NB4 (cell line): ENCODE results near the gene OBP2A.

Source experiments
- DNase-seq: peaks from one replicate; pipeline ENCODE4 v3.0.0; 2010; ENCODE audit warnings: low read depth
- H3K4me3 ChIP-seq: one replicate; pipeline ENCODE4 v1.5.1; 2011; ENCODE audit warnings: mild to moderate bottlenecking, low read depth, low read length, moderate library complexity
- MYC ChIP-seq: IDR thresholded peaks from 2 replicates; pipeline ENCODE4 v1.6.1; 2011; ENCODE audit warnings: low read depth, low read length
- POLR2A ChIP-seq: IDR thresholded peaks from 2 replicates; pipeline ENCODE4 v1.6.1; 2011; ENCODE audit warnings: mild to moderate bottlenecking; ENCODE audit not compliant: insufficient read length; ENCODE audit errors: extremely low read depth
- TF ChIP-seq, protein P1 (sequence below): IDR thresholded peaks from one replicate; pipeline ENCODE4 v1.5.1; 2012; ENCODE audit warnings: low read depth, low read length
- TF ChIP-seq, protein P2 (sequence below): IDR thresholded peaks from 2 replicates; pipeline ENCODE4 v1.6.1; 2011; ENCODE audit warnings: low read depth, low read length

OBP2A gene

DNA sequence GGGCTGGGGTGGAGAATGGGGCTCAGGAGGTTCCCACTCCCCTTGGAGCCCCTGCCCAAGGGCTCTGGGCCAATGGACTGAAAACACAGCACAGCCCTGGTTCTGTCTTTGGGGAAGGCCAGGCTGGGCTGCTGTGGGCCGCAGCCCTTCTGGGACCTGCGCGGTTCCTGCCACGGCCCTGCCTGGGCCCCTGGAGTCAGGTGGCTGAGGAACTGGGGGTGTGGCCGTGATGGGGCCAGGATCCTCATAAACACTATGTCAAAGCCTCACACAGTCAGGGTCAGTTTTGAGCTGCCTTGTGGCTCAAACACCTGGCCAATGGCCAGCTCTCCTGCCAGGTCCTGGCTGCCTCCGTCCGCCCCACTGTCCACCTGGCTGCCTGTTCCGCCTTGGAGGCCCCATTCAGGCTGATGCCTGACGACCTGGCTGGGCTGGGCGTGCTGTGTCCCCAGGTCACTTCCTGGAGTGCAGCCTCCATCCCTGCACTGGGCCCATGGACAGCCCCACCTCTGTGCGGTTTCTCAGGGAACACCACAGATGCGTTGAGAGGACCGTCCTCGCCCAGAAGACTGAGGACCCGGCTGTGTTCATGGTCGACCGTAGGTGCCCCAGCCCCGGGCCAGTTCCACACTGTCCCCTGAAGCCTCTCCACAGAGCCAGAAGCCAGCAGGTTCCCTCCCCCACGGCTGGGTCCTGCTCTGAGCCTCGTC is 43.1 kb downstream of the OBP2A start:
- no peak overlapping the region for H3K4me3 ChIP-seq
- no peak for DNase-seq
- no peak for TF ChIP-seq MYC
- TF ChIP-seq, protein P1, sequence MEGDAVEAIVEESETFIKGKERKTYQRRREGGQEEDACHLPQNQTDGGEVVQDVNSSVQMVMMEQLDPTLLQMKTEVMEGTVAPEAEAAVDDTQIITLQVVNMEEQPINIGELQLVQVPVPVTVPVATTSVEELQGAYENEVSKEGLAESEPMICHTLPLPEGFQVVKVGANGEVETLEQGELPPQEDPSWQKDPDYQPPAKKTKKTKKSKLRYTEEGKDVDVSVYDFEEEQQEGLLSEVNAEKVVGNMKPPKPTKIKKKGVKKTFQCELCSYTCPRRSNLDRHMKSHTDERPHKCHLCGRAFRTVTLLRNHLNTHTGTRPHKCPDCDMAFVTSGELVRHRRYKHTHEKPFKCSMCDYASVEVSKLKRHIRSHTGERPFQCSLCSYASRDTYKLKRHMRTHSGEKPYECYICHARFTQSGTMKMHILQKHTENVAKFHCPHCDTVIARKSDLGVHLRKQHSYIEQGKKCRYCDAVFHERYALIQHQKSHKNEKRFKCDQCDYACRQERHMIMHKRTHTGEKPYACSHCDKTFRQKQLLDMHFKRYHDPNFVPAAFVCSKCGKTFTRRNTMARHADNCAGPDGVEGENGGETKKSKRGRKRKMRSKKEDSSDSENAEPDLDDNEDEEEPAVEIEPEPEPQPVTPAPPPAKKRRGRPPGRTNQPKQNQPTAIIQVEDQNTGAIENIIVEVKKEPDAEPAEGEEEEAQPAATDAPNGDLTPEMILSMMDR: no peak
- TF ChIP-seq POLR2A: no peak
- TF ChIP-seq, protein P2, sequence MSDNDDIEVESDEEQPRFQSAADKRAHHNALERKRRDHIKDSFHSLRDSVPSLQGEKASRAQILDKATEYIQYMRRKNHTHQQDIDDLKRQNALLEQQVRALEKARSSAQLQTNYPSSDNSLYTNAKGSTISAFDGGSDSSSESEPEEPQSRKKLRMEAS: no peak

DNA sequence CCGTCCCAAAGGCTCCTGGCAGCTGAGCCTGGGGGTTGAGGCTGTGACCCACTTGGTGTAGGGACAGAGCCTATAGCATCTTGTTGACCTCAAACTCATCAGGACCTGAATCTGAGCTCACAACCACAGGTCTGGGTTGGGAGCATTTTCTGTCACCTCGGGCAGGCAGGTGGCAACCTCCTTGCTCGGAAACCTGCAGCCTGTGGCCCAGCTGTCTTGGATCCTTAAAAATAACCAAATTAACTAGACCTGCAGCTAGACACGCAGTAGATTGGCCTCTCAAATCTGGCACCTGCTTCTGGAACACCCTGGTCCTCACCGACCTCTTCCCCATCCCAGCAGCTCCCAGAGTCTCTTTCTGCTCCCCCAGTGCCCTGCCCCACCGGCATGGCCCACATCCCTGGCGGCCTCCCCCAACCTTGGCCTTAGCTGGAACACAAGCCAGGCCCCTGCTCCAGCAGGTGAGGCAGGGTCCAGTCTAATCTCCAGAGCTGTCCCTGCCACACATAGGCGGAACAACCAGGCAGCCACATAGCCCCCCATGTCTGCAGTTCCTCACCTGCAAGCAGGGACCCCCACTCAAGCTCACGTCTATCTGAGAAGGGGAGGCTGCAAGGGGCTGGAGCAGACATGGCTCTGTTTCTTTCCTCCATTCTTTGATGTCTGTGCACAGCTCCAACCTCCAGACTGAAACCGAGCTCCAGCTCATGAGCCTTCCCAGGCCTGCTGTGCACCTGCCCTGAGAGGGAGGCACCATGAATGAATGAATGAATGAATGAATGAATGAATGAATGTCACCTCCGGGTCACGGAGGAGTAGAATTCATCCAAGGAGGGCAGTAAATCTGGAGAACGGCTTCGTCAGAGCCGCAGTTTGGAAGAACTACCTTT is 43.9 kb downstream of the OBP2A start:
- TF ChIP-seq, protein P2: no peak
- TF ChIP-seq POLR2A (no peak), MYC (no peak)
- TF ChIP-seq, protein P1: no peak
- no peak for DNase-seq
- H3K4me3 ChIP-seq: no peak overlapping the region

DNA sequence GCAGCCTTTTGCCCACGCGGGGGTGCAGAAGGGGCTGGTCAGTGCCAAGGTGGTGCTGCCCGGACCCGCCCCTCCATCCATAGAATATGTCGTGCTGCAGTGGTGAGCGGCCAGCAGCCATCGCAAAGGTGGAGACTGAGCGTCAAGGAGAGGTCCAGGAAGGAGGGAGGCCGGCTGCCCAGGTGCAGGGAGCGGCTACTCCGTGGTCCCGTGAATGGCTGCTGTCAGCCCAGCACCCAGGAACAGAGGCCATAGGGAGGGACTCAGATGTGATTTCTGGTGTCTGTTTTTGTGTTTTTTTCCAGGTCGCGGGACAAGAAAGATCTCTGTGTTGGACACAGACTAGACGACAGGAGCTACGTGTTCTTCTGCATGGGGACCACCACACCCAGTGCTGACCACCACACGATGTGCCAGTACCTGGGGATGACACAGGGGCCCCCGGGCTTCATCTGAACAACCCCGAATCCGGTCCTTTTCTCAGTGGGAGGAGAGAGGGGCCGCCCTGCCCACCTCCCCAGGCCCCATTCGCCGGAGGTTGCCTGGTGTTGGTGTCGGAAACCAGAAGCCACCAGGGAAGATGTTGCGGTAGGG is 44.7 kb downstream of the OBP2A start:
- DNase-seq: no peak

DNA sequence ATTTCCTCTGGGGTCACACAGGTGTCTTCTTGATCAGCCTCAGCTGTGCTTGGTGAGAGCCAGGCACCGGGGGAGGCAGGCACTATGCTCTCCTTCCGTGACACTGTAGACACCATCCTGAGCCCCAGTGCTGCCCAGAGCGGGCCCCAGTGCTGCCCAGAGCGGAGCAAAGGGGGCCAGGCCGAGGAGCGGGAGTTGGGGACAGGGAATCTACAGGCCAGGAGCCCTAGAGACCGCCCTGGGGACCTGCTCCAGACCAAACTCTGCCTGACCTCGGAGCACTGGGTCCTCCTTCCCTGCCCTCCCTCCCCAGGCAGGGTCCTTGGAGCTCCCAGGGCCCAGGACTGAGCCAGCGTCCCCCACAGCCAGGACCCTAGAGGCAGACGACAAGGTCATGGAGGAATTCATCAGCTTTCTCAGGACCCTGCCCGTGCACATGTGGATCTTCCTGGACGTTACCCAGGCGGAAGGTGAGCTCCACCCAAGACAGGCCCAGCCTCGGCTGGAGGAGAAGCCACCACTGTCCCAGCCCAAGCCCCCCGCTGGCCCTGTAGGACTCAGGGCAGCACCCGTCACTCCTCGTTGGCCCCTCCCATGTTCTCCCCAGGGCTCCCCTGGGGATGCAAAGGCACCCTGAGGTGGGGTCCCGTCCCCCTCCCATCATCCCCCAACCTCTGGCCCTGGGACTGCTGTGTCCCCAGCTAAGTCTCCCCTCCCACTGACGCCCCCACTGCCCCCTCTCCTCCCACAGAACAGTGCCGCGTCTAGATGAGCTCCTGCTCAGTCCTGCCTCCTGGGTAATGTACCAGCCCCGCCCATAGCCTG is 45.8 kb downstream of the OBP2A start:
- no peak overlapping the region for H3K4me3 ChIP-seq
- TF ChIP-seq MYC: no peak
- TF ChIP-seq, protein P2: no peak
- no peak for TF ChIP-seq POLR2A
- TF ChIP-seq, protein P1: no peak
- DNase-seq: no peak

More for the DNA sequence above, 44.7 kb downstream of the OBP2A start:
- TF ChIP-seq POLR2A (no peak), MYC (no peak)
- TF ChIP-seq, protein P1: no peak
- TF ChIP-seq, protein P2: no peak
- no peak overlapping the region for H3K4me3 ChIP-seq

DNA sequence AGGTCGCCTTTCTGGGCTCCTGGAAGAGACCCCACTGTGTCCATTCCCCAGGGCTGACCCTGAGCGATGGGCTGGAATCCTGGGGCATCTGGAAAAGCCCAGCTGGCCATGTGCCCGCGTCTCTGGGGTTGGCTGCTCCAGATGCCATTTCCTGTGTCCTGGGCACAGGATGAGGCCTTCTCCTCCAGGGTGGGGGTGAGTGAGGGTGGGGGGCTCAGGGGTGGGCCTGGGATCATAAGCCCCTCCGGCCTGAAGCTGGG is 46.3 kb downstream of the OBP2A start:
- no peak overlapping the region for H3K4me3 ChIP-seq
- no peak for DNase-seq
- TF ChIP-seq, protein P1: no peak
- TF ChIP-seq MYC: no peak
- TF ChIP-seq, protein P2: no peak
- no peak for TF ChIP-seq POLR2A
